Skeletal muscle tissue (tissue), 4 donors: ENCODE data around the gene NEMP2. TPM values are rescaled to one million over a fixed set of nuclear protein-coding genes. Genes with fewer than 3 reads are reported as not detected.

Source experiments
- H3K27ac ChIP-seq: one replicate; pipeline ENCODE4 v1.7.0; 2013; ENCODE audit warnings: mild to moderate bottlenecking, low read depth, low read length, inconsistent platforms
- H3K27me3 ChIP-seq, 3 donors: one replicate each; pipeline ENCODE4 v1.7.0; 2013; ENCODE audit warnings: low read length in 3 of 3; ENCODE audit not compliant: control insufficient read depth in 3 of 3, insufficient read depth in 3 of 3
- H3K36me3 ChIP-seq, 3 donors: one replicate each; pipeline ENCODE4 v1.7.0; 2013; ENCODE audit warnings: low read length in 3 of 3; ENCODE audit not compliant: control insufficient read depth in 3 of 3, insufficient read depth in 3 of 3
- H3K4me1 ChIP-seq, 3 donors: one replicate each; pipeline ENCODE4 v1.7.0; 2013; ENCODE audit warnings: low read length in 3 of 3, mild to moderate bottlenecking in 3 of 3; ENCODE audit not compliant: control insufficient read depth in 3 of 3, insufficient read depth in 3 of 3
- H3K4me3 ChIP-seq, 3 donors: one replicate each; pipeline ENCODE4 v1.7.0; 2013; ENCODE audit warnings: low read length in 3 of 3
- H3K9ac ChIP-seq, 3 donors: one replicate each; pipeline ENCODE4 v1.7.0; 2013; ENCODE audit warnings: low read length in 3 of 3, mild to moderate bottlenecking in 3 of 3, moderate library complexity in 2 of 3, low read depth in 1 of 3
- H3K9me3 ChIP-seq, 3 donors: one replicate each; pipeline ENCODE4 v1.7.0; 2013; ENCODE audit warnings: low read length in 3 of 3; ENCODE audit not compliant: control insufficient read depth in 3 of 3
- total RNA-seq: library from RNA; depleted of rRNA; stranded (reverse); fragments of >200 nt; gene quantifications from one replicate; pipeline ENCODE4 v1.2.3, GENCODE V29; 2014
- donor health status: Osteomylitis.

NEMP2 gene
- total RNA-seq, 1 donor from 2014 or later = 7.8 TPM

- peaks cover 0 to 3% (median under 1%) of the 10 kb centered on the region in 3 donors for H3K4me1 ChIP-seq
- H3K9ac ChIP-seq = no peak overlapping the region
- no peak overlapping the region for H3K27ac ChIP-seq
- H3K4me3 ChIP-seq = no peak overlapping the region
- H3K27me3 ChIP-seq = no peaks in the 10 kb centered on the region
- no peaks in the 10 kb centered on the region for H3K9me3 ChIP-seq
- no peaks in the 10 kb centered on the region for H3K36me3 ChIP-seq
These were observed 6.0 kb downstream of the NEMP2 start for GRCh38 chr2:190528521-190529001.

- no peaks in the 10 kb centered on the region for H3K36me3 ChIP-seq
- H3K4me1 ChIP-seq = no peaks in the 10 kb centered on the region
- no peak overlapping the region for H3K4me3 ChIP-seq
- H3K9me3 ChIP-seq = no peaks in the 10 kb centered on the region
- H3K27me3 ChIP-seq = no peaks in the 10 kb centered on the region
- no peak overlapping the region for H3K9ac ChIP-seq
- H3K27ac ChIP-seq = no peak overlapping the region
These were observed 6.6 kb downstream of the NEMP2 start for GRCh38 chr2:190527918-190528317.

- no peaks in the 10 kb centered on the region for H3K27me3 ChIP-seq
- H3K27ac ChIP-seq = no peak overlapping the region
- H3K36me3 ChIP-seq = no peaks in the 10 kb centered on the region
- no peaks in the 10 kb centered on the region for H3K4me1 ChIP-seq
- H3K9me3 ChIP-seq = no peaks in the 10 kb centered on the region
- H3K4me3 ChIP-seq = no peak overlapping the region
- no peak overlapping the region for H3K9ac ChIP-seq
These were observed 7.3 kb downstream of the NEMP2 start for GRCh38 chr2:190527214-190527613.

- no peaks in the 10 kb centered on the region for H3K36me3 ChIP-seq
- H3K9me3 ChIP-seq = no peaks in the 10 kb centered on the region
- no peak overlapping the region for H3K9ac ChIP-seq
- H3K27me3 ChIP-seq = no peaks in the 10 kb centered on the region
- H3K4me1 ChIP-seq = no peaks in the 10 kb centered on the region
- no peak overlapping the region for H3K27ac ChIP-seq
- H3K4me3 ChIP-seq = no peak overlapping the region
These were observed 8.3 kb downstream of the NEMP2 start for GRCh38 chr2:190526105-190526750.

GRCh38 chr2:190524928-190525327, 9.6 kb downstream of the NEMP2 start:
- Histone ChIP-seq H3K27ac (no peak overlapping the region), H3K9ac (no peak overlapping the region), H3K4me3 (no peak overlapping the region), H3K4me1 (no peaks in the 10 kb centered on the region), H3K27me3 (no peaks in the 10 kb centered on the region), H3K9me3 (no peaks in the 10 kb centered on the region), H3K36me3 (no peaks in the 10 kb centered on the region)

GRCh38 chr2:190519975-190520767, 14.4 kb downstream of the NEMP2 start:
- no peak overlapping the region for H3K4me3 ChIP-seq
- H3K27ac ChIP-seq = no peak overlapping the region
- H3K9ac ChIP-seq = no peak overlapping the region
- no peaks in the 10 kb centered on the region for H3K36me3 ChIP-seq
- H3K9me3 ChIP-seq = no peaks in the 10 kb centered on the region
- no peaks in the 10 kb centered on the region for H3K27me3 ChIP-seq
- no peaks in the 10 kb centered on the region for H3K4me1 ChIP-seq

GRCh38 chr2:190517468-190517867, 17.1 kb downstream of the NEMP2 start:
- Histone ChIP-seq H3K4me1 (no peaks in the 10 kb centered on the region), H3K36me3 (peaks cover 0 to 3% (median 0%) of the 10 kb centered on the region in 3 donors), H3K4me3 (no peak overlapping the region), H3K27ac (no peak overlapping the region), H3K9ac (no peak overlapping the region), H3K27me3 (no peaks in the 10 kb centered on the region), H3K9me3 (no peaks in the 10 kb centered on the region)

GRCh38 chr2:190515687-190516086, 18.8 kb downstream of the NEMP2 start:
- Histone ChIP-seq H3K4me1 (no peaks in the 10 kb centered on the region), H3K27ac (no peak overlapping the region), H3K9ac (no peak overlapping the region), H3K4me3 (no peak overlapping the region), H3K27me3 (no peaks in the 10 kb centered on the region), H3K36me3 (peaks cover 0 to 3% (median 0%) of the 10 kb centered on the region in 3 donors), H3K9me3 (no peaks in the 10 kb centered on the region)

- no peak overlapping the region for H3K27ac ChIP-seq
- no peaks in the 10 kb centered on the region for H3K27me3 ChIP-seq
- no peaks in the 10 kb centered on the region for H3K9me3 ChIP-seq
- H3K36me3 ChIP-seq = peaks cover 0 to 3% (median 0%) of the 10 kb centered on the region in 3 donors
- H3K4me3 ChIP-seq = no peak overlapping the region
- H3K9ac ChIP-seq = no peak overlapping the region
- no peaks in the 10 kb centered on the region for H3K4me1 ChIP-seq
These were observed 19.8 kb downstream of the NEMP2 start for GRCh38 chr2:190514676-190515075.

GRCh38 chr2:190513877-190514276, 20.6 kb downstream of the NEMP2 start:
- Histone ChIP-seq H3K9ac (no peak overlapping the region), H3K27ac (no peak overlapping the region), H3K4me1 (no peaks in the 10 kb centered on the region), H3K9me3 (no peaks in the 10 kb centered on the region), H3K4me3 (no peak overlapping the region), H3K36me3 (peaks cover 0 to 3% (median 0%) of the 10 kb centered on the region in 3 donors), H3K27me3 (no peaks in the 10 kb centered on the region)
